ENCODE measurements around the gene CPXM2. TPM values are rescaled to one million over a fixed set of nuclear protein-coding genes. Genes with fewer than 3 reads are reported as not detected.

The CPXM2 gene
- total and polyA plus RNA-seq, 9 of the 15 experiments (the other 6 are each of a cell fraction or from before 2014, with no cell fraction given) = not detected

- Histone ChIP-seq H3K27me3 (ENCODE audit: control insufficient read depth in 2 of 2, insufficient read depth in 2 of 2, low read length in 2 of 2) (peaks cover 0 to 8% of the 10 kb centered on the region in 2 experiments; a peak in 1 of 5 replicates), H3K9me3 (replicated peaks; ENCODE audit: control insufficient read depth, insufficient read depth, low read depth, low read length) (no peaks in the 10 kb centered on the region), H3K4me2 (ENCODE audit: insufficient read depth, low read length) (no peak overlapping the region), H3K9ac (ENCODE audit: insufficient read depth in 1 of 2, low read depth in 2 of 2, low read length in 2 of 2) (no peak overlapping the region), H3K4me3 (no peak overlapping the region), H3K36me3 (ENCODE audit: control insufficient read depth, insufficient read depth, low read length) (no peaks in the 10 kb centered on the region), H3K79me2 (ENCODE audit: control insufficient read depth, insufficient read depth, low read length) (no peaks in the 10 kb centered on the region), H3K9me1 (ENCODE audit: control insufficient read depth, insufficient read depth, low read length) (no peaks in the 10 kb centered on the region), H4K20me1 (replicated peaks; ENCODE audit: control insufficient read depth, insufficient read depth, low read length) (no peaks in the 10 kb centered on the region), H3K27ac (ENCODE audit: extremely low read depth, low read depth, low read length) (no peak overlapping the region), H2AFZ (ENCODE audit: low read depth, low read length) (no peak overlapping the region), H3K4me1 (replicated peaks in 1 of 2; ENCODE audit: control insufficient read depth in 2 of 2, insufficient read depth in 2 of 2, low read length in 2 of 2) (no peaks in the 10 kb centered on the region)
- intact Hi-C loops (cut with micrococcal nuclease) = no loop called here
- POLR2A ChIA-PET = no interaction called here
- TF ChIP-seq ZNF561 (CRISPR knock-in tag; conservative IDR thresholded peaks at IDR 0.05) = no peak
- no peak for TF ChIP-seq DMBX1 (CRISPR knock-in tag; IDR thresholded peaks at IDR 0.05; ENCODE audit: borderline replicate concordance)
- no peak for TF ChIP-seq NR3C1 (CRISPR knock-in tag; IDR thresholded peaks at IDR 0.05)
- TF ChIP-seq RBM15 (IDR thresholded peaks at IDR 0.05; ENCODE audit: insufficient read depth, low read length) = no peak
- TF ChIP-seq, protein P1, sequence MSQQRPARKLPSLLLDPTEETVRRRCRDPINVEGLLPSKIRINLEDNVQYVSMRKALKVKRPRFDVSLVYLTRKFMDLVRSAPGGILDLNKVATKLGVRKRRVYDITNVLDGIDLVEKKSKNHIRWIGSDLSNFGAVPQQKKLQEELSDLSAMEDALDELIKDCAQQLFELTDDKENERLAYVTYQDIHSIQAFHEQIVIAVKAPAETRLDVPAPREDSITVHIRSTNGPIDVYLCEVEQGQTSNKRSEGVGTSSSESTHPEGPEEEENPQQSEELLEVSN (IDR thresholded peaks at IDR 0.05; ENCODE audit: borderline replicate concordance in 1 of 2, extremely low read depth in 1 of 2, insufficient read depth in 1 of 2, insufficient read length in 1 of 2, low read depth in 1 of 2, low read length in 1 of 2, poor library complexity in 1 of 2, severe bottlenecking in 1 of 2) = no peak
- no peak for TF ChIP-seq KDM2B (CRISPR knock-in tag; IDR thresholded peaks at IDR 0.05)
- TF ChIP-seq MIER1 (IDR thresholded peaks at IDR 0.05; ENCODE audit: low read depth) = no peak
- no peak for TF ChIP-seq E2F3 (CRISPR knock-in tag; IDR thresholded peaks at IDR 0.05)
- in situ Hi-C loops (cut with MboI) = no loop called here
- DNase-seq (ENCODE audit: extremely low read depth in 1 of 4, low spot score in 3 of 4) (no peak), ATAC-seq (no peak), FAIRE-seq (no peak)
- BruUV-seq (replicated peaks) = no TSS peak
- CTCF ChIA-PET (ENCODE audit: low intra/inter-chr PET ratio) = no interaction called here
- WGBS (ENCODE audit: insufficient coverage, low coverage, missing lambda C conversion rate) = 0% methylated on average over 4 of the region's 5 CpGs
Measured at GRCh38 chr10:123936426-123936825, 44.8 kb upstream of the CPXM2 start.

Measured in K562 (cell line).